HG03378 (cell line): ENCODE data around the gene YIPF5.

Experiments used
- ATAC-seq: cut with Tn5 transposase; IDR thresholded peaks from one replicate; pipeline ENCODE4 v1.9.1; 2021; ENCODE audit warnings: mild to moderate bottlenecking, moderate library complexity; ENCODE audit not compliant: unreplicated experiment

Gene YIPF5

DNA sequence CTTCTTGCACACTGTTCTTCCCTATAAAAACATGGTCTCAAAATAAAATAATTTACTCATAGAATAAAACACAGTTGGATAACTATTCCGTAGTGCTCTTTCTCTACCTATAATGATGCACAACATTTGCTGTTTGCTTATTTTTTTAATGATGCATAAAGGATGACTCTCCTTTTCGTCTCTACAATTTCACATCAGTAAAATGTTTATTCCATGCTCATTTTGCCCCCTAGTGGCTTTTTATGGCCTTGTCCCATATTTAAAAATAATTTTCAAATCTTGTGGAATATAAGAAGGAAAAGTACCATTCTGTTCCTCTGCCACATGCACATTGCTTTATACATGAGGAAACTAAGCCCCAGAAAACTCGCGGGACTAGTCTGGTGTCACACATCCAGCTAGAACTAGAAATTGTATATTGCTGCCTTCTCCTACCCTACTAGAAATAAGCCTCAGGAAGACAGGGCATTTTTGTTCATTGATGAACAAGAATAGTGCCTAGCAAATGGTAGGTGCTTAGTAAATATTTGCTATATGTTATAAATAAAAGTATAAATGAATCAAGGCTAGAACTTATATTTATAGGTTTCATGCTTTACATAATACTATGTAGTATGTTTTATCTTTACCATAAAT, 12.9 kb upstream of the YIPF5 start:
- no peak for ATAC-seq

DNA sequence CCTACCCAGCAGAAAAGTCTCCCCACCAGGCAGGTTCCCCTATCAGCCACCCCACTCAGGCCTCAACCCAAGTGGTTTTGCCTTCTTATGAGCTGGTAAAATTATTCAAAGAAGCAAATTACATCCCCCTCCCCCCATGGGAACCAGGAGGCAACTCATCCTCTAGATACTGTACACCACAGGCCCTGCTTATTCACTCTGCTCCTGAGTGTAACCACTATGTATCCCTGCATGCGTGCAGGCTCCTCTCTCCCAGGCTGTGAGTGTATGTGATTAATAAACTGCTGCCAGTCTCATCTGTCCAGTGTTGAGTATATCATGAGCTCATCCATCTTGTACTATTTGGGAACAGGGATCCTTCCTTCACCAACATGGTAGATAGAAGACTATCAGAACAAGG, 8.8 kb upstream of the YIPF5 start:
- no peak for ATAC-seq

DNA sequence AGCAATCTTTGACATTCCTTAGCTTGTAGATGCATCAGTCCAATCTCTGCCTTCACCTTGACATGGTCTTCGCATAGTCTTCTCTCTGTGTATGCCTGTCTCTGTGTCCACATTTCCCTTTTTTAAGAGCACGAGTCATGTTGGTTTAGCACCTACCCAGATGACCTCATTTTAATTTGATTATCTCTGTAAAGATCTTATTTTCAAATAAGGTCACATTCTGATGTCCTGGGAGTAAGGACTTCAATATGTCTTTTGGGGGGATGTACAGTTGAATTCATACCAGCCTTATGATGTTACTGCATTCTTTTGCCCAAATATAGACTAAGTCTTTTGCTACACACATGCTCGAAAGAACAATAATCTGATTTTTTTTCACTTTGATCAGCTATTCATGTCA, 7.1 kb upstream of the YIPF5 start:
- ATAC-seq = no peak

DNA sequence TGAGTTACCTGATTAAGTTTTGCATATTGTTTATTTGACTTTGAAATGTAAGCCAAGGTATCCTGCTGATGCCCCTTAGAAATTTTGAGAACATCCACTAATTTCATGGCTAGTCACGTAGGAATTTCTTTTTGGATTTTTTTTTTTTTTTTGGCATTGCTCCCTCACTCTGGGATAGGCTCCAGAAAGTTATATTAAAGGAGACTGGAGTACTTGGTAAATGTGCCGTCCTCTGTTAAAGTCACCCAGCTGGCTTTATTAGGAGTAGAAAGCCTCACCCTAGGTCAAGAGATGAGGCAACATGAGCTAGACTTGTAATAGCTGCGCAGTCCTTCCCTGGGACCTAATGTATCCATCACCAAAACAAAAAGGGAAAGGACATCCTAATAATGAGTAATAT, 3.3 kb upstream of the YIPF5 start:
- no peak for ATAC-seq

DNA sequence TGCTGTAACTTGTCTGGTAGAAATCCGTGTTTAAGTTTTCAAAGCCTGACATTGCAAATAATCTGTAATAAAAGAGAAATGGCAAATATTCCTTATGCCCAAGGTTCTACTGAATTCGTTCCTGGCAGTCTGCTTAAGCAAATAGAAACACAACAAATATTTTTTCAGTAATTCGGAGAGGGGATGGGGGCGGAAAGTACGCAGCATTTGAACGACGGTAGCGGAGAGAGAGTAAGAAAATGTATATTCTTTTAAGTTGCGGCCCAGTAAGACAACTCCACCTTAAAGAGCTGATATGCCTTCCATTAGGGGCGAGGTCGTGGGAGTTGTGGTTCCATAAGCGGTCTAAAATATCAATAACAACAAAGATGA, 569 bp downstream of the YIPF5 start:
- no peak for ATAC-seq

DNA sequence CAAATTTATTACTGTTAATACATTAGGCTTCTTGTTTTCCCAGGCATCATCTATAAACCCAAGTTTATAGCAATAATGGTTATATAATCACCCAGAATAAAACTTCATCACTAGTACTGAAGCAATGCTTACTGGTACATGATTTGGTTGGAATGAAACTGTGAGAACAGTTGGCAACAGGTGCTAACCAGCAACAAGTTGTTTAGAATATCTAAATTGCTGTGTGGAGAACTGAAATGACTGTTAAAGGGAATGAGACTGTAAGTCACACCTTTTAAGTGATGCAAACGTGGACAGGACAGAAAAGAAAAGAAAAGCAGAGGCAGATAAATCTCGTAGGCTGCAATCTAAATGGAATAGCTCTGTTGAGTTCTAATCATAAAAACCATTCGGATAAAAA, 2.5 kb downstream of the YIPF5 start:
- ATAC-seq = no peak

DNA sequence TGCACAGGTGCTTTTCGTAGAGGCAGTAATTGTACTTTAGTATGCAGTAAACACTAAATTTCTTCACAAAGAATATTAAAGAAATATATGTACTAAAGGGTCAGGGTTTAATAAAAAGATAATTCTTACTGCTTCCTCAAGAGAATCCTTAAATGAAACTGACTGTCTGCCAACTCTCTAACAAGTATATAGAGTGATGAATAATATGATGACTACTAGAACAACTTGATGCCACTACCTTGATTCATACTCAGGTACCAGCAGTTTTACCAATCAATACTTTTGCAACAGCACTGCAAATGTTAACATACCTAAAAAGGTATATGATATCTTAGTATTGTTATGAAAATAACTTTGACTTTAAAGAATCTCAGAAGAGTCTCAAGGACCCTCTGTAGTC, 3.8 kb downstream of the YIPF5 start:
- ATAC-seq = no peak

DNA sequence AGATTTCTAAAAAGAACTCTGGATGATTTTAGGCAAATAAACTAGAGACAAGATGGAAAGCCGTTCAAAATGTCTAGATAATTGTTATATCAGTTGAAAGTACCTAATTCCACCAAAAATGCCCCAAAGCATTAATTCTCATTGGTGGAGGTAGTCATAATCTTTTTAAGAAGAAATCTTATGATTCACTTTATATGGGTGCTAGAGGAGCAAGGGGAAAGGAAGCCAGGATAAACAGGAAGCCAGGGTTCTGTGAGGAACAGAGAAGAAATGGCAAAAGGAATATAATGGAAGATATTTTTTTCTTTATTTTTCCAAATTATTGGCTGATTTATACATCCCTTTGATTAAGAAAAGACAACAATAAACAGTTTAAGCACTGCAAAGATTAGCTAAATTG, 7.8 kb downstream of the YIPF5 start:
- no peak for ATAC-seq

DNA sequence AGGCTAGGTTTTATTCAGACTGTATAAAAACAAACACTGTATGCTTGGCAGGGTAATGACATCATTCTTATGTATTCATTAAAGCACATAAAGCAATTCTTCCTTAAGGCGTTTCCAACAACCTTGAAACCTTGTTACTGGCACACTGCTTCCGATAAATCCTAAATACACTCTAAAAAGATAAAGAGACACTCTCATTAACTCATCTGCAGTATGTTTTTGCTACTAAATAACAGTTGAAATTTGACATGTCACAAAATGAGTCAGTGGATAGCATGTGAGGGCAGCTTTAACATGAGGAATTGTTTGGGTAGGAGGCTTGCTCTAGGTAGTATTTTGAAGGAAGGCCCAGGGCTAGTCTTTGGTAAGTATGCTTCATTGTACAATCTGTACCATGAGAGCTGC, 13.7 kb downstream of the YIPF5 start:
- no peak for ATAC-seq

DNA sequence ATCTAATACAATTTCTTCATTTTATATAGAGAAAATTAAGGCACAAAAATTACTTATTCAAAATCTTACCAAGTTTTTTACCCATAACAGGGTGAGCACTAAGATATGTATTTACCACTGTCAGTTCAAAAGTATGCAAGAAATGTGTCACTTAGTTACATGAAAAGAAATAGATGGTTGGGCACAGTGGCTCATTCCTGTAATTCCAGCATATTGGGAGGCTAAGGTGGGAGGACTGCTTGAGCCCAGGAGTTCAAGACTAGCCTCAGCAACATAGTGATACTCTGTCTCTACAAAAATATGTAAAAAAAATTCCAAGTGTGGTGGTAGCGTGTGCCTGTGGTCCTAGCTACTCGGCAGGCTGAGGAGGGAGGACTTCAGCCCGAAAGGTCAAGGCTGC, 19.4 kb downstream of the YIPF5 start:
- no peak for ATAC-seq

DNA sequence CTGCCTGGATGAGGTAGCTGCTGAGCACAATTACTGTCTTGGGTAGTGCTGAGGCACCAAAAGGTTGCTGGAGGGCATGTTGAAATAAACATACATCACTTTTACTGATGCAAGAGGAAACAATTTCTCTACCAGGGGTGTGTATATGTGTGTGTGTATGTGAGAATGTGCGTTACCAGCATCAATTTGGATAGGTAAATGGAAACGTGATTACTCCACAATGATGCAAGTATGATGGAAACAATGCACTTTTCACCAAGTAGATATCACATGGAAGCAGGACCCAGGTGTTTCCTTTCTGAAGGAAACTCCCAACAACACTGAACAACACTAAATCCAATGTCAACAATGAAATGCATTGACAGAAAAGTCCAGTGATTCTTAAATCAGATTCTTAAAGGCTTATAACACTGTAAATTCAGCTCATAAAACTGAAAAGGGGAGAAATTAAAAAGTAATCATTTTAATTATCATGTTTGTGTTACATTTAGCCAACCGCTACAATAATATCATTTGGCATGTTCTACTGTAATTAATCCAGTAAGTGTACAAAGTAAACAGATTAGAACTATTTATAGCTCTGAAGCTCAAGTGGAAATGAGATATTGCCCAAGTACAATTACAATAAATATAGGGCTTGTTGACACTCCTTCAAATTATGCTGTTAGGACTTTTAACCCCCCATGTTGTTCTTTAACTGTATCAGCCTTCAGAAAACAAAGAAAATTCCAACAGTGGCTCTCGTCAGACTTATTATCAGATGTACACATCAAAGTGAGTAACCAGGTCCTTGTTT, 25.3 kb downstream of the YIPF5 start:
- ATAC-seq = no peak

DNA sequence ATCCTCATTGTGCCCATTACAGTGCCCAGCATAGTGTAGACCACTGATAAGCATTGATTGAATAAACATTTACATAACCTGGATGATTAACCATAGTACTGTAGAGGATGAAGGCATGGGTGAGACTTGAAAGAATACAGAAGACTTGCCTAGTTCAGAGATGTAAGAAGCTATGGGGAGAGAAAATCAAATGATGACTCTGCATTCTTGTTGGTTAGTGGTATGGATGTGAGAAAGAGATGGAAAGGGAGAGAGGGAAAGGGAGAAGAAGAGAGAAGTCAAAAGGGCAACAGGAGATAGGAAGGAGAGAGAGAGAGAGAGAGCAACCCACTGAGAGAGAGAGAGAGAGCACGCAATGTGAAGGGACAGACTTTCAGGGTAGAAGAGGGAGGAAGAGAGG, 26.8 kb downstream of the YIPF5 start:
- ATAC-seq = no peak

DNA sequence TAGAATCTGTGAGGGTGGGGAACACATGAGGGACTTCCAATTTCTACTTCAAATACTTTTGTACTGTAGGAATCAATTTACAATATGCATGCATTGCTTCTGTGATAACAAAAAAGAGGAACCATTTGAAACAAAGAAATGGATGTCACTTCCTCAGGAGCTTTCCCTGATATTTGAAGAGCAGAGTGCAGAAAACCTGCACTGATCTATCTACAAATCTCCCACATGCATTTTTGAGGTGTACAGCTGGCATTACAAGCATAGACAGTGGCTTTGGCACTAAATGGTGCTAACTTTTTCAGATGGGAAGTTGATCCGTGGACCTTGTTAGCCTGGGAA, 27.7 kb downstream of the YIPF5 start:
- no peak for ATAC-seq

DNA sequence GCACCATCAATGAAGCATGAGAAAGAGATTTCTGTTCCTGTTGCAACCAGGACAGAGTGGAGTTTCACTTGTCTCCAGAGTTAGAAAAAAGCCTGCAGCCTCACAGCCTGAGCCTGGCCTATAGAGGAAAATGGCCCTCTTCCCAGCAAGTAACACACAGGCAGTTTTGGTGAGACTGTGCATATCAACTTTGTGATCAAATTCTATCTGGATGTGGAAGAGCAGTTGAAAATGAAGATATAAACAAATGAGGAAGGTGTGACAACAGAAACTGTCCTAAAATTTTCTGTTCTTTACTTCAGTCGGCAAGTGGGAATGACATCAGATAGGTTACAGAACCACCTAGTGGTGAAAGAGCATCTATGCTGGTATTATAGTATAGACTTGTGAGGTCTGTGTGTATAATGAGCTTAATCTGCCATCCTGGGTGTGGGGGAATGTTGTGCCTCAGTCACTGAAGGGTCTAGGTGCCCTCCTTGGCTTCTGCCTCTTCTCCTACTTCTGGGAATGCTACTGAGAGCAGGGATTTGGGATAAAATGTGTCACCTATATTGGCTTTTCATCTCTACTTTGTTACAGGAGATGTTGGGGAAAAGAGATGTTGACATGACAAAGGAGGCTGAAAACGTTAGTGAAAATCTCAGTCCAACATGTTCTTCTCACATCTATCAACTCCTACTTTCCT, 28.2 kb downstream of the YIPF5 start:
- peak; percentile 98 for ATAC-seq

DNA sequence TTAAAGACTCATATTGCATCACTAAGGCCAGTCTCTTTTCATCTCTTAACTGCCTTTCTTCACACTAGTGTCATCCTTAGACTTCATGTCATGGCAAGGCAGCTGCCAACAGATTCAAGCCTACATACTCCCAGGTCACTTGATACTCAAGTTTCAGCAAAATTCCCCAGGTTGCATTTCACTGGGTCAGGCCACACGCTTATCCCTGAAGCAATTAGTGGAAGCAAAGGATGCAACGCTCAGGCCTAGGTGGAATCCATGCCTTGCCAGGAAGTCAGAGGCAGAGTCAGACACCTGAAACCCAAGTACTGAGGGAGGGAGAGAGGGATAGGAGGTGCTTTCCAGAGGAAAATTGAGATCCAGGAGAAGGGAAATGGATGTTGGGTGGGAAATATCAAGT, 28.9 kb downstream of the YIPF5 start:
- no peak for ATAC-seq

DNA sequence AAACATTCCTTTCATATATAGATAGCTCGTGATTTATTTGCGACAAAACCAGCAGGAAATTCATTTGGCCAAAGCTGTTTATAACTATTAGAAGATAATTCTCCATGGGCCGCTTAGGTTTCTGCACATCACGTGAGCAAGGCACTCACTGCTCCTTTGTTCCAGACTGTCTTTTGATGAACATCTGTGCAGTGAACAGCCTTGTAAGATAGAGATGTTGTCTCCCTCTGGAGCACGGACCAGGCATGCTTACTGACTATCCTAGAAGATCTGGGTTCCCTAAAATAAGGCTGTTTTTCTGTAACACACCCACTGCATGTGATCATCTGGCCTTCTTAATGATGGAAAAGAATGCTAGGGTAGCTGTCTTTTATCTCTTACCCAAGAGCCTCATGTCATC, 30.9 kb downstream of the YIPF5 start:
- ATAC-seq = no peak

DNA sequence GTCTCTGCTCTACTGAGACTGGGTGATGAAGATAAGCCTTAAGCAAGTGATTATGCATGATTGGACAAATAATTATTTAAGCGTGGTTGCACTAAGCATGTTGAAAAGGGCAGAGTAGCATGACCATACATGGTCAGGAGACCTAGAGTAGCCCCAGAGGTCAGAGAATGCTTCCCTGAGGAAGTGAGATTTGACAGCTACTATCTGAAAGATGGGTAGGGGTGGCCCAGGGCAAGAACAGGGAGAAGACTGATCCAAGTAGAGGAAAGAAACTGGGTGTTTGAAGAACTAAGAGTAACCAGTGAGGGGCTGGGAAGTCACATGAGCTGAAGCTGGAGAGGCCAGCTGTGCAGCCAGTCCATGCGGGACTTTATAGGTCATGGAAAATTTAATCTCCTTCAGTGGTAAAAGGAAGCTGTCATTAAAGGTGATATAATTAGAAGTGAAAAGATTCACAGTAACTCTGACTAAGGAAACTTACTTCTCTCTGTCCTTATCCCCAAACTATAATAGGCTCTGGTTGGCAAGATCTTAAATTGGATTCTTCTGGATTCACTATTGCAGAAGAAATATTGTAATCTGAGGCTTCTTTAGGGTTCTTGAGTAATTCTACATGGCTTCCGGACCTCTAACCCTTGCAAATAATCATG, 35.2 kb downstream of the YIPF5 start:
- ATAC-seq = no peak

DNA sequence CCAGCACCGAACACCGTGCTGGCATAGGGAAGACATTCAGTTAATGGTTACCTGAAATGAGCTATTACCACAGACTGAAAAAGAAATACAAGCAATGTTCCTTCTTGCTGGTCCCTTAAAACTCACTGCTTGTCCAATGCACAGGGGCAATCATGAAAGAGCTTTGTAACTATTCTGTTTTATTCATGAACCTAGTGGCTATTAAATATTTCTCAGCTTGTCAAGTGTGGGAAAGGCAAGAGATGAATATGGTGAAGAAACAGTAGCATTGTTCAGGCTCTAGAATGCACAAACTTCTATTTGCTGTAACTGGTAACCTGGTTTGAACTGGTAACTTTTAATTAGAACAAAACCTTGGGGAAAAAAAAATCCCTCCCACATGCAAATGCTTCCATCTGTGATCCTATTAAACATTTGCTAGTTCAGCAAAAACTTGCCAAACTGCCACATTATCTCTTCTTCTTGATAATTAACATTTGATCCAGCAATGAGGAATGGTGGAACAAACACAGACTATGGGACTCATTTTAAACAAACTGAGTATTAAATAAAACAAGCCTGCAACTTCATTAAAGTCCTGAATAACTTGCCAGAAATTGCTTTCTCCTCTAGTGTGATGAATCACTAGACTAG, 36.1 kb downstream of the YIPF5 start:
- no peak for ATAC-seq

DNA sequence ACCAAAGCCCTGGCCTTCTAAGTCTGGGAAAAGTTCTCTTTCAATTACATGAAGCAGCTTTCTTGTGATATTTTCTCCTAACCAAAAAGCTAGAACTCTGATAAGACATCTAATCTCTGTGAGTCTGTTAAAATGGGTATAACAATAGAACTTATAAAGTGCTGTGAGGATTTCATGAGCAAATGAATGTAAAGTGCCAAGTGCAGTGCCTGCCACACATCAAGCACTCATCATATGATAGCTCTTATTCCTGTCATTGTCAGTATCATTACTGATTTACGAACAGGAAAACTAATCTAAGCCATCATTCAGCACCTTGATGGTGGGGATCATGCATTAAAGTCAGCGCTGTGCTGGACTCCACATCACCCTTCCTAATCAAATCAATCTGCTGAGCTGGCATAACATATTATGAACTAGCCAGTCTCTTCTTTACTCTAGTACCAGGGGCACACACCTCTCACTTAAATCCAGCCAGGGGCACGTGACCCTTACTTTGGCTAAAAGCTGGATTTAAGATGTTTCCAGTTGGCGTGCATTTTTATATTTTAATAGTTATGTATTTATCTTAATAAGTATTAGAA, 37.3 kb downstream of the YIPF5 start:
- no peak for ATAC-seq

DNA sequence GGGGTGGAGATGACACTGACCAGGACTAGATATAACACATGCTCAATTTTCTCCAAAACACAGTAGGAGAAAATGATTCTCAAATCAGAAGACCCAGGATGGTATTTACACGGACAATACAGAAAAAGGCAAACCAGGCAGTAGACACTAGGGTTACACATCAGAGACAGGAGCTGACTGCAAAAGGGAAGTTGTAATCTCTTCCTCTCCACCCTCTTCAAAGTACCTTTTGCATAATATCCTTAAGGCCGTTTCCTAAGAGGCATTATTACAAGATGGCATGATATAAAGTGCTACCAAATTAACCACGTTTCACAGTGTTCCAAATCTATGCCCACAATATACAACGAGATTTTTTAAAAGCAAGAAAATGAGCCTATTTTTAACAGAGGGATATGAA, 39.2 kb downstream of the YIPF5 start:
- ATAC-seq = no peak

DNA sequence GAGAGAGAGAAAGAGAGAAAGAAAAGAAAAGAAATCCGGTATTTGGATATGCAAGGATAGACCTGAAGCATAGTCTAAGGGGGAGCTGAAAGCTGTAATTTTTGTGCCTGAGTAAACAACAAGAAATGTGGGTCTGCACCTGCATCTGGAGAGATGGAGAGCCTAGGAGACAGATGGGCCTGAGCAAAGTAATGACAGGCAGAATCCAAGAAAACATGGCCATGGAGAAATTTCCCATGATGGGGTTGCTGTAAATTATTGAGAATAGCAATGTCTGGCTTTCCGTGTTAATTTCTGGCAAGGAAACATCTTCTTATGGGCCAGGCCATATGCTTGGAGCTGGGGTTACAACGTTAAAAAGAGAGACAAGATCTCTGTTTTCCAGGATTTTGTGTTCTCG, 40.2 kb downstream of the YIPF5 start:
- ATAC-seq = no peak
